ENCODE data around the gene MASP2. TPM values are rescaled to one million over a fixed set of nuclear protein-coding genes. Genes with fewer than 3 reads are reported as not detected.

MASP2 gene
- total and polyA plus RNA-seq, 12 donors: 0.07 TPM; not detected in 11

DNA sequence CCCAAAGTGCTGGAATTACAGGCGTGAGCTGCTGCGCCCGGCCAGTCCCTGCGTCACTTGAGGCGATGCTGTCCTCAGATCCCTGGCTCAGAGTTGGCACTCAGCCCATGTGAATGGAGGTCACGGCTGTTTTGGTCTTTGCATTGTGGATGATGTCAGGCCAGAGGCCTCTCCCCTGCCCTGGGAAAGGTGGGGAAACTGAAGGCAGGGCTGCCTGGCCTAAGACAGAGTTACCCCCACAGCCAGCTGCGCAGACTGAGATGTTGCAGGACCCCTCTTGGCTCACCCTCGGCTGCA is 821 bp downstream of the MASP2 start:
- no peaks in the 10 kb centered on the region for H3K27me3 ChIP-seq
- no peaks in the 10 kb centered on the region for H3K9me3 ChIP-seq (replicated peaks in 1 of 3)
- no peaks in the 10 kb centered on the region for H3K4me1 ChIP-seq (replicated peaks in 1 of 2)
- no peaks in the 10 kb centered on the region for H3K36me3 ChIP-seq (replicated peaks in 1 of 2)
- no peak overlapping the region for H3K4me3 ChIP-seq
- intact Hi-C loops (cut with DNase I): loop anchor here in 1 of 2 donors (10.0 kb wide), 1 partner anchor 599 kb away; no protein-coding TSS in a partner anchor
- TF ChIP-seq POLR2A (IDR thresholded peaks at IDR 0.05): no peak
- TF ChIP-seq, protein P1, sequence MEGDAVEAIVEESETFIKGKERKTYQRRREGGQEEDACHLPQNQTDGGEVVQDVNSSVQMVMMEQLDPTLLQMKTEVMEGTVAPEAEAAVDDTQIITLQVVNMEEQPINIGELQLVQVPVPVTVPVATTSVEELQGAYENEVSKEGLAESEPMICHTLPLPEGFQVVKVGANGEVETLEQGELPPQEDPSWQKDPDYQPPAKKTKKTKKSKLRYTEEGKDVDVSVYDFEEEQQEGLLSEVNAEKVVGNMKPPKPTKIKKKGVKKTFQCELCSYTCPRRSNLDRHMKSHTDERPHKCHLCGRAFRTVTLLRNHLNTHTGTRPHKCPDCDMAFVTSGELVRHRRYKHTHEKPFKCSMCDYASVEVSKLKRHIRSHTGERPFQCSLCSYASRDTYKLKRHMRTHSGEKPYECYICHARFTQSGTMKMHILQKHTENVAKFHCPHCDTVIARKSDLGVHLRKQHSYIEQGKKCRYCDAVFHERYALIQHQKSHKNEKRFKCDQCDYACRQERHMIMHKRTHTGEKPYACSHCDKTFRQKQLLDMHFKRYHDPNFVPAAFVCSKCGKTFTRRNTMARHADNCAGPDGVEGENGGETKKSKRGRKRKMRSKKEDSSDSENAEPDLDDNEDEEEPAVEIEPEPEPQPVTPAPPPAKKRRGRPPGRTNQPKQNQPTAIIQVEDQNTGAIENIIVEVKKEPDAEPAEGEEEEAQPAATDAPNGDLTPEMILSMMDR (IDR thresholded peaks at IDR 0.05): no peak
- DNase-seq: peak in 6 of 7 donors; percentile 49 to 81 (median 59)
- 61 to 75% (median 70%) methylated on average over 6 to 8 of the region's 8 CpGs for WGBS, 4 donors
- no peak overlapping the region for H3K27ac ChIP-seq

DNA sequence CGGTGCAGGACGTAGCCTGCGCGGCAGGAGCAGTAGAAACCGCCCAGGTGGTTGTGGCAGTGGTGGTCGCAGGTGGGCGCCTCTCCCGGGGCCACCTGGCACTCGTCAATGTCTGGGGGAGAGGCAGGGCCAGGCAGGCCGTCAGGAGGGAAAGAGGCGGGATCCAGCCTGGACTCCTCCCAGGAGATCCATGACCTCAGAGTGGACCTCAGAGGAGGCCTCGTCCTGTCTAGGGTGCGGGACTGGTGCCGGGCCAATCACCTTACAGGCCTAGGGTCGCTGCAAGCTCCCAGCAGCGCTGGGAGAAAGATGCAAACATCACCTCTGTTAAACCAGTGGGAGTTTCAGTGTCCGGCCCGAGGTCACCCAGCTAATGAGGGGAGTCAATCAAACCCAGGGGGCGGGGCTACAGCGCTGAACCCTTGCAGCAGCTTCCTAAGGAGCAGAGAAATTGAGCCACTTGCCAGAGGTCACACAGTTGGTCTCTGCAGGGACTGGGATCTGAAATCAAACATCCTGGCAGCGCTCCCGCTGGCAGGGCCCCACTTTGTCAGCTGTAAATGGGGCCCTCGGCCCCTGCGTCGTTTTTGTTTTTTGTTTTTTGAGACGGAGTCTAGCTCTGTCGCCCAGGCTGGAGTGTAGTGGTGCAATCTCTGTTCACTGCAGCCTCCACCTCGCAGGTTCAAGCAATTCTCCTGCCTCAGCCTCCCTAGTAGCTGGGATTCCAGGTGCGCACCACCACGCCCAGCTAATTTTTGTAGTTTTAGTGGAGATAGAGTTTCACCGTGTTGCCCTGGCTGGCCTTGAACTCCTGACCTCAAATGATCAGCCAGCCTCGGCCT is 1.4 kb downstream of the MASP2 start:
- Histone ChIP-seq H3K4me3 (no peak overlapping the region), H3K4me1 (replicated peaks in 1 of 2) (no peaks in the 10 kb centered on the region), H3K9me3 (replicated peaks in 1 of 3) (no peaks in the 10 kb centered on the region), H3K27me3 (no peaks in the 10 kb centered on the region), H3K27ac (no peak overlapping the region), H3K36me3 (replicated peaks in 1 of 2) (no peaks in the 10 kb centered on the region)
- DNase-seq: peak in 1 of 7 donors; percentile 40
- TF ChIP-seq, protein P1 (IDR thresholded peaks at IDR 0.05): no peak
- TF ChIP-seq POLR2A (IDR thresholded peaks at IDR 0.05): no peak
- intact Hi-C loops (cut with DNase I): loop anchor here in 1 of 2 donors (10.0 kb wide), 1 partner anchor 599 kb away; no protein-coding TSS in a partner anchor
- 68 to 72% (median 70%) methylated on average over 29 to 32 of the region's 32 CpGs for WGBS, 4 donors

DNA sequence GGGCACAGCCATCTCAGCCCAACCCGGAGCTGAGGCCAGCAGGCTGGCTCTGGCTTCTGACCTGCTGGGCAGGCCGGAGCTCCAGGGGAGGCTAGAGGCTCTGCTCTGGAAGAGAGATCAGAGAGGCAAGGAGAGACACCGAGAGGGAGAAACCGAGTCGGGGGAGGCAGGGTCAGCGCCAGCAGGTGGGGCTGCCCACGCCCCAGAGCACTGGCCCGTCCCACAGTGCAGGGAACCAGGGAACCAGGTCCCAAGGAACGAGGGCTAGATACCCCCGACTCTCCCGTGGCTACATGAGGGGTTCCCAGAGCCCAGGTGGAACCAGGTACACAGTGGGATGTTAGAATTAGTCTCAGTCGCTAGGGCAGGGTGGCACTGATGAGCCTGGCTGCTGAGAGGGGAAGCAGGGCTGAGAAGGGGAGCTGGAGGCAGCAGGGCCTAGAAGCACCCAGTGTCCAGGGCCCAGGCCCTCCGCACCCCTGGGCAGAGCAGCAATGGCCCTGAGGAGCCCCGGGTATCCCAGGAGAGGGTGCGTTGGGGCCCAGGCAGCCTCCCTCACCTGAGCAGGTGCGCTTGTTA is 2.1 kb downstream of the MASP2 start:
- no peaks in the 10 kb centered on the region for H3K9me3 ChIP-seq (replicated peaks in 1 of 3)
- intact Hi-C loops (cut with DNase I): loop anchor here in 1 of 2 donors (10.0 kb wide), 1 partner anchor 600 kb away; no protein-coding TSS in a partner anchor
- H3K27me3 ChIP-seq: no peaks in the 10 kb centered on the region
- no peak overlapping the region for H3K4me3 ChIP-seq
- no peak for DNase-seq
- WGBS, 4 donors: 78 to 85% (median 81%) methylated on average over 14 to 16 of the region's 16 CpGs
- H3K4me1 ChIP-seq (replicated peaks in 1 of 2): no peaks in the 10 kb centered on the region
- no peak for TF ChIP-seq POLR2A (IDR thresholded peaks at IDR 0.05)
- TF ChIP-seq, protein P1 (IDR thresholded peaks at IDR 0.05): no peak
- H3K36me3 ChIP-seq (replicated peaks in 1 of 2): no peaks in the 10 kb centered on the region
- no peak overlapping the region for H3K27ac ChIP-seq

DNA sequence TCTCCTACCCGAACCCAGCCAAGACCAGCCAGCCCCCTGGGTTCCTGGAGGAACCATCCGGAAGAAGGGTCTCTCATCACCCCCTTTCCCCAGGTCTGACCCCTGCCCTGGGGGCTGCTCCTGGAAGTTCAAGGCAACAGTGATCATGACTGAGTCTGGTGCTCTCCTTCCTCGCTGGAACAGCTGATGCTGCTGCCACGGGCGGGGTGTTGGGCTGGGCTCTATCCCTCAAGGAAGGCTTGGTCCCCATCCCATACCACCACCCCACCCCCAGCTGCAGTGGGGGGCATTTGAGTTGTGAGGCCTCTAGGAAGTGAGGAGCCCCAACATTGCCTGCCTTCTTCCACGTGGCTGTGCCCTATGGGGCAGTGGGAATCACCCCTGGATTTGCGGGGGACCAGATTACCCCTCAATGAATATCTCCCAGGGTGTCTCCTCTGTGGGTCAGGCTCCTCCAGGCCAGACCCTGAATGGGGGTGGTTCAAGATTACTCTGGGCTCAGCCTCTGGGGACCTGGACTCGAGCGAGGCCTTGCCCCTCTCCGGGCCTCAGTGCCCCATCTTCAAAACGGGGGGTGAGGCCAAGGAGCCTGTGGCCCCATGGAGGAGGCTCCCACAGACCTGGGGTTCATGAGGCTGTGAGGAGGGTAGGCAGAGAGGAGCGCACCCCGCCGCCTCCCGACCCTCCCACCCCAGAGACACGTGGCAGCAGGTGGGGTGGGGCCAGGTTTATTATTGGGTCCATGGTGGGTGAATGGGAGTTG is 2.8 kb downstream of the MASP2 start:
- H3K27ac ChIP-seq: no peak overlapping the region
- no peaks in the 10 kb centered on the region for H3K4me1 ChIP-seq (replicated peaks in 1 of 2)
- WGBS, 4 donors: 29 to 91% (median 79%) methylated on average over 1 to 16 of the region's 16 CpGs
- no peaks in the 10 kb centered on the region for H3K36me3 ChIP-seq (replicated peaks in 1 of 2)
- no peak for TF ChIP-seq POLR2A (IDR thresholded peaks at IDR 0.05)
- TF ChIP-seq, protein P1 (IDR thresholded peaks at IDR 0.05): no peak
- H3K27me3 ChIP-seq: no peaks in the 10 kb centered on the region
- no peak for DNase-seq
- H3K9me3 ChIP-seq (replicated peaks in 1 of 3): no peaks in the 10 kb centered on the region
- intact Hi-C loops (cut with DNase I): loop anchor here in 1 of 2 donors (10.0 kb wide), 1 partner anchor 601 kb away; no protein-coding TSS in a partner anchor
- no peak overlapping the region for H3K4me3 ChIP-seq

Measured in adrenal gland (tissue), 12 donors.